Fibroblast of peridontal ligament (primary cell): ENCODE results near the gene BCOR.

Experiments
- DNase-seq: peaks from one replicate; pipeline ENCODE4 v3.0.0-alpha.2; 2010; ENCODE audit errors: extremely low read depth

Gene BCOR

GRCh38 chrX:40112996-40113395, 15.2 kb upstream of the BCOR start:
- DNase-seq, result no peak

DNA sequence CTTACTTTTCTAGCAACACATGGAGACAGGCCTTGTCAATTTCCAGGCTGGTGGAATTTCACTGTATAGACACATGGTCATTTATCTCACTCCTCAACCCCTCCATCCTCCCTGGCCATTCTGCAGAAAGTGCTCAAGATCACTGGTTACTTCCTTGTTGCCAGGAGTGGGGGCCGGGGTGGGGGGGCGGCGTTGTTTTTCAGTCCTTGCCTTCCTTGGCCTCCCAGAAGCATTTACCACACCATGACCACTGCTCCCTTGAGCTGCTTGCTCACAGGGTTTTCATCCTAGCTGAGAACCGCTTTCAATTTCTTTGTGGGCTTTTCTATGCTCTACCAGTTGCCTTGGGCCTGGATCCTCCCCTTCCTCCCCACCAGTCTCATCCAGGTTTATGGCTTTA, 14.1 kb upstream of the BCOR start:
- DNase-seq, result no peak

GRCh38 chrX:40109288-40110008, 11.7 kb upstream of the BCOR start:
- DNase-seq, result peak; percentile 45

GRCh38 chrX:40108959-40109287, 11.2 kb upstream of the BCOR start:
- peak; percentile 64 for DNase-seq

- DNase-seq, result no peak
Observed at GRCh38 chrX:40108162-40108958, 10.6 kb upstream of the BCOR start.

GRCh38 chrX:40107291-40108161, 9.8 kb upstream of the BCOR start:
- DNase-seq, result no peak

DNA sequence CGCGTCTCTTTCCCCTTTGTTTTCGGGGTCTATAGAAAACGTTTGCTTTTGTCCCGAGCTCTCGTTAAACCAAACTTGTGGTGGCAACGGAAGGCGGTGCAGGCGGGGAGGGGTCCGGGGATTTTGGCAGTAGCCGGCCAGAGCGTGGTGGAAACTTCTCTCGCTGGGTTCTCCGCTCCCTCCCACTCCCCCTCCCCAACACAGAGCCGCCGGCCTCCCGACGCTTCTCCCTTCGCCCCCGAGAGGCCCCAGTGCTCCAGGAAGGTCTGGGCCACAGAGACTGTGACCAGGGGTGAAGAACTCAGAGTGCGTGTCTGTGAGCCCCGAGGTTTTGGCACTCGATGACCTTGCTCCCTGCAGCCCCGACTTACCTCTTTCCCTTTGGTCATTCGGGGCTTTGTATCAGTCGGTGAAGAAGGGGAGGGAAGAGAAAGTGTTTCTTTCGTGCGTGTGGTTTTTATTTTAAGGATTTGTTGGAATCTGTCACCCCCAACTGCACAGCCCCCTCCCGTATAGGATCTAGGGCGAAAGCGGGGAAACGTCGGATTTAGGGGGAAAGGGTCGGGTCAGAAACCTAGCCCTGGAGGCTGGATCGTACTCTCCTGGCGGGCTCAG, 9.0 kb upstream of the BCOR start:
- no peak for DNase-seq

GRCh38 chrX:40105835-40106675, 8.3 kb upstream of the BCOR start:
- peak; percentile 38 for DNase-seq

- DNase-seq, result no peak
Observed at GRCh38 chrX:40104985-40105834, 7.5 kb upstream of the BCOR start.

GRCh38 chrX:40104630-40104984, 6.8 kb upstream of the BCOR start:
- DNase-seq, result peak; percentile 44

DNA sequence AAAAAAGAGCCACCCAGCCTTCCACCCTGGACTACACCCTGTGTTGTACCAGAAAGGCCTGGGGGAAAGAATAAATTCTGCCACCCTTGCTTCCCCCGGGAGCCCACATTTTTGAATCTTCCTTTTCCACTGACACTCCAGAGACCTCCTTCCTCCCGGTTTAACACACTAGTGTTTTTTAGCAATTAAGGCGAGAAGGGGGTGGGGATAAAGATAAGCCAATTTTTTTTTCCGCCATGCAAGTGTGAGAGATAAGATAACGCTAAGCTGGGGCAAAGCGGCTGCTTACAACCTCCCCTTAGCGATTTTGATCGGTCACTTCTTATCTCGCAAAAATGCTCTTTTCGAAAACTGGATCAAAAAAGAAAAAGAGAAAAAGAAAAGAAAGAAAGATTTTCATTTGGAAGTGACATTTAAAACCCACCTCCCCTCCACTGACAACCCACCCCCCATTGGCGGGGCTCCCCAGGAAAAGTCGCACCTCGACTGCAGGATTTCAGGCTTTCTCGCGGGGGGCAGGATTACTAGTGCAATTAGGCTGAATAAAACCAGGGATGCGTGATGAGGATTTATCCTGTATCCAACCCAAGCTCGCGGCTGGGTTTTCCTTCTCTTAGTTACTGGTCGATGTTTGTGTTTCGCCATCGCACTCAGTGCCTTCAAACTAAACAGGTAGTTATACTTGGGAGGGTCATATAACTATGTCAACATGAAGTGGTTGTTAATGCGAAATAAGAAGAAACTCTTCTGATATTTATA, 6.0 kb upstream of the BCOR start:
- no peak for DNase-seq

DNA sequence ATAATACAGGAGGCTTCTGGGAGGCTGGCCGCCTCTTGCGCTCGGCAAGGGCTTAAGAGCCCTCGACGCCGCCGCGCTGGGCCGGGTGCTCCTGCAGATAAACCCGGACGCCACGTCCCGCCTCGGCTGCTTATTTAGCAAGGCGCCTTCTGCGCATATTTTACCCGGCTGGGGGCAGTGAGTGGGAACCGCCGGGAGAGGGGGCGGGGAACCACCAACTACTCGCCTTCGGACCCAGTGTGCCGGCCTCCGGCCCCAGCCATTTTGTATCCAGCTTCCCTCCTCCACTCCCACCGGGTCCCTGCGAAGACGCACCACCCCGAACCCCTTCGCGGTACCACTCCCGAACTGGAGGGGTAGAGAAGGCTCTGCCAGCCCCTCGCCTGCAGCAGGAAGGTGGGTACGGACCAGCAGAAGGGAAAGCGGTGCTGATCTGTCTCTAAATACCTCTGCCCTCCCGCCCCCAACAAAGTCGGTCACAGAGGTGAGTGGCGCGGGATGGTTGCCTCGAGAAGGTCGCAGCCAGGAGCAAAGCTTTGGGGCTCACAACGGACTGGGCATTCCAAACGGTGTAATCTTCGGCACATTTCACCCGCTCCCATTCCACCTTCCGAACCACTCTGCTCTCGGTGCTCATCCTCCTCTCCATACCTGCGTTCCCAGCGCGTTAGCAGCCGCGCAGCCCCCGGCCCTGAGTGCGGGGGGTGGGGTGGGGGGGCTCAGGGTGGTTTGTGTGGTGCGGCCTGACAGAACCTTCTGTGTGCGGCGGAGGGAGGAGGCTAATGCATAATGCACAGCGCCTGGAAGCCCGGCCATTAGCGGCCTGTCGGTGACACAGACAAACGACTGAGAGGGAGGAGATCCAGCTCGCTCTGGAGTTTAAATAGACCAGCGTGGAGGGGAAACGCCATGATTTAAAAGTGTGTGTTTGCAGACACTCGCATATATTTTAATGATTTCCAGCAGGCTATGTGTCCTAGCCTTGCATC, 4.9 kb upstream of the BCOR start:
- DNase-seq, result no peak

- no peak for DNase-seq
Observed at GRCh38 chrX:40101430-40101802, 3.7 kb upstream of the BCOR start.

DNA sequence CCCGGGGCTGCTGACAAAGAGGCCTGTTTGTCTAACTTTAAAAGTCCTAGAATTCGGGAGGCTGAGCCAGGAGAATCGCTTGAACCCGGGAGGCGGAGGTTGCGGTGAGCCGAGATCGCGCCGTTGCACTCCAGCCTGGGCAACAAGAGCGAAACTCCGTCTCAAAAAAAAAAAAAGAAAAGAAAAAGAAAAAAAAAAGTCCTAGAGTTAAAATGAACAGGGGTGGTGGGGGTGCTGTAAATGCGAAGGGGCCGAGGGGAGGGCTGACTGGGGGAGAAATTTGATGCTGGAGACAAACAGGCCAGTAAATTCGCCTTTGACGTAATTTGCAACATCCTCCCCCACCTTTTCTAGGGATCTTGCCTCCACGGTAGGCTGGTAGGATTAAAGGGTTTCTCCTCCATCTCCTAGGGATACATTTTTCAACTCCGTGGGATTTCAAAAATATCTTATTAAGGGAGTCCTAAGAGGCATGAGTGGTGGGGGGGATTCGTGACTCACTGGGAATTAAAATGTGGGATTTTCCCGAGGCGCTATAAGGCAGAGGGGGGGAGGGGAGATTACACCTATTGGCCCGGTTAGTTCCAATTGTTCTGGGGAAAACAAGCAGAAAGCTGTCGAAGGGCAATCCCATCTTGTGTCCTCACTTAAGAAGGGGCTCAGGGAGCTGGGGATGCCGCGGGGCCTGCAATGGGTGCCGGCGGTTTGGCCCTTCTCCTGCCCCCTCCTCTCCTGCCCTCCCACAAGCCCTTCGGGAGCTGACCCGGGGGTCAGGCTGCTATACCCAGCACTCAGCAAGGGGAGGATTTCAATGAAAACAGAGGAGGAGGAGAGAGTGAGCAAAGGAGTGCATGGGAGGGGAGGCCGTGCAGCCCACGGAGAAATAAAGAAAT, 3.0 kb upstream of the BCOR start:
- no peak for DNase-seq

- DNase-seq, result no peak
Observed at GRCh38 chrX:40100141-40100536, 2.4 kb upstream of the BCOR start.

- no peak for DNase-seq
Observed at GRCh38 chrX:40099055-40099958, 1.5 kb upstream of the BCOR start.
